GM21447 (cell line): ENCODE results near the gene MYF6.

Experiments
- ATAC-seq: cut with Tn5 transposase; IDR thresholded peaks from one replicate; pipeline ENCODE4 v1.9.1; 2021; ENCODE audit not compliant: unreplicated experiment

The MYF6 gene

DNA sequence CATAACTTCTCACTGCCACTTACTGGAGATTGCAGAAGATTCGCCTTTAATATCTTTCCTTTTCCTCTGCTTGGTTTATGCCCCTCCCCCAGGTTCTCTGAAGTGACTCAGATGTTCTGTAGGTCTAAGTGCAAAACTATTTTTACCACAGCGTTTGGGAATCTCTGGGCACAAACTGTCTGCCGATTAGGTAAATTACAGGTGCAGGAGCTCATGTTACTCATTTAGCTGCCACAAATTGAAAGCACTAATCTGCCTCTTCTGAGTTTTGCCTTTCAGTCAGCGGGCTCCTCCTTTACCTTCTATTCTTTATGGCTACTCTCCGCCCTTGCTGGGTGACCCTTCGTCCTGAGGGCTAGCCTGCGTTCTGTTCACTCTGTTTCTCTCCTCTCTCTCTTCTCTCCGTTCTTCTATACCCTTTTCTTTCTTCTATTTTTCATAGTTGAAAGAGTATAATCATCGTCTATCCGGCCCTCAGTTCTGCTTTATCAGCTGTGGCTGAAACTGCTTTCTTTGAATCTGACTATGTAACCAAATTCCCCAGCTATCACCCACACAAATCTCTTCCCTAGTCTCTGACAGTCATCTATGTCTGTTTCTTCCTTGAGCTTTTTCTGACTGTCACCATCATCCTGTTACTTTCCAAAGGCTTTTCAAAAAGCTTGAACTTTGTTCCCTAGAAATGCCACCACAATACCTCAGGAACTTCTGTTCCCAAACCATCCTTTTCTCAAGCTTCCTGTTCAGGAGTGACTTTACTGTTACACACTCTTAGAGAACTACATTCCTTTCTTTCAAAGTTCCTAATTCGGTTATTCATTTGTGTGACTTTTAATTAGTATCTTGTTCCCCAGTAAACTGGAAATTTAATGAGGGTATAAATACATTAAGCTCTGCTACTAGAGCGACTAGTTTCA is 4.3 kb upstream of the MYF6 start:
- ATAC-seq = peak; percentile 77

- ATAC-seq = no peak
Observed at GRCh38 chr12:80704420-80704819, 3.0 kb upstream of the MYF6 start.

DNA sequence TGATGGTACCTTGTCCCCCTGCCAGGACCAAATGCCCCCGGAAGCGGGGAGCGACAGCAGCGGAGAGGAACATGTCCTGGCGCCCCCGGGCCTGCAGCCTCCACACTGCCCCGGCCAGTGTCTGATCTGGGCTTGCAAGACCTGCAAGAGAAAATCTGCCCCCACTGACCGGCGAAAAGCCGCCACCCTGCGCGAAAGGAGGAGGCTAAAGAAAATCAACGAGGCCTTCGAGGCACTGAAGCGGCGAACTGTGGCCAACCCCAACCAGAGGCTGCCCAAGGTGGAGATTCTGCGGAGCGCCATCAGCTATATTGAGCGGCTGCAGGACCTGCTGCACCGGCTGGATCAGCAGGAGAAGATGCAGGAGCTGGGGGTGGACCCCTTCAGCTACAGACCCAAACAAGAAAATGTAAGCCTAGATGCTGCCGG is 410 bp downstream of the MYF6 start:
- ATAC-seq = no peak

- no peak for ATAC-seq
Observed at GRCh38 chr12:80708259-80708974, 983 bp downstream of the MYF6 start.

- ATAC-seq = no peak
Observed at GRCh38 chr12:80708975-80709328, 1.5 kb downstream of the MYF6 start.

DNA sequence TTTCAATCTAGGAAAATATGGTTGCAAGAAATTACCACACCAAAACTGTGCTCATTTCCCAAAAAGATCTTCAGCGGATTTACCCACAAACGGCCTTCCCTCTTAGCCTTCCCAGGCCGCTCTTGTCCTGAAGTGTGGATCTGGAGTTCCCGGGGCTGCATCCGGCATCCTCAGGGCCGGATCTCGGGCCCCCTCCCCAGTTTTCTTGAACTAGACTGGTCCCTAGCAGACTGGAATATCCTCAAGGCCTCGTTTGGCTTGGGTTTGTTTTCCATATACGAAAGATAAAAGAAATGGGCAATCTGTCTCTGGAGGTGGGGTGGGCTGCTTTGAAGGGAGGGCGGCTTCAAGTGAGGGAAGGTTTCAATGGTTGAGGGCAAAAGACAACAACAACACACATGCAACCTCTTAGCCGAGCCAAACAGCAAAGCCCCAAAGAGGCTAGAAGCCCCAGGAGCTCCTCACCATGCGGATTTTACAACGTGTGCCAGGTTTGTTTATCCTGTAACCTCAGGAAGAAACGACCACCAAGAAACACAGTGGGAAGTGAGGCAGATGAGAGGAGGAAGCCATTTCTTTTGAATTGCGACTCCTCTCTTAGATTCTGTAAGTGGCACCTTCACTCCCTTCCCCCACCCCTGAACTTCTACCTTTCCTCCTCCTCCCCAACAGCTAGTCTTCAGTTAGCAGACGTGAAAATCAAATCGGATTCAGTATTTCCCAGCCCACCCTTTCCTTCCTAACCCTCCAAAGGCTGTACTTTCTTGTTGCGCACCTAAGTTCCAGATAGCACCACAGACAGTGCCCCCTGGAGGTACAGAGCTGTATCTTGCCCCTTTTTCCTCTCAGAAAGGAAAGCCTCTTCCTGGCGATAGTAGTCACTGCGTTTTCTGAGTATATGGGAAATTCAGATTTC is 2.6 kb downstream of the MYF6 start:
- ATAC-seq = peak; percentile 60

GRCh38 chr12:80710727-80711449 is 3.5 kb downstream of the MYF6 start:
- peak; percentile 17 for ATAC-seq

DNA sequence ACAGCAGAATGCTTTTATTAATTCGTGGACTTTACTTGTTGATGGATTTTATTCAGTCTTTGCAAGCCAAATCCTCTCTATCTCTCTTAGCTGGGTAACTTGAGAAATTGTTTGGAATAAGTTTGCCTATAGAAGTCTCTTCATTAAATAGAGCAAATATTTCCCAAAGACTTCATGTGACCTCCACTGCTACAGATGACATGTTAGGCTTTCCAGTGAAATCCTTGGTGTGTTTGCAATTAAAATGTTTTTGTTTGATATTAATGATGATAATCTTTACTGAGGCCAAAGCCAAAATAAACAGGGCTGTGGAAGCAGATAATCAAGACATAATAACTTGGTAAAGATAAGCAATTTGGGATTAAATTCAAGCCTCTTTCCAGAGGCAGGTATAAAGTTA is 4.4 kb downstream of the MYF6 start:
- ATAC-seq = no peak

GRCh38 chr12:80712866-80713265 is 5.4 kb downstream of the MYF6 start:
- ATAC-seq = no peak

DNA sequence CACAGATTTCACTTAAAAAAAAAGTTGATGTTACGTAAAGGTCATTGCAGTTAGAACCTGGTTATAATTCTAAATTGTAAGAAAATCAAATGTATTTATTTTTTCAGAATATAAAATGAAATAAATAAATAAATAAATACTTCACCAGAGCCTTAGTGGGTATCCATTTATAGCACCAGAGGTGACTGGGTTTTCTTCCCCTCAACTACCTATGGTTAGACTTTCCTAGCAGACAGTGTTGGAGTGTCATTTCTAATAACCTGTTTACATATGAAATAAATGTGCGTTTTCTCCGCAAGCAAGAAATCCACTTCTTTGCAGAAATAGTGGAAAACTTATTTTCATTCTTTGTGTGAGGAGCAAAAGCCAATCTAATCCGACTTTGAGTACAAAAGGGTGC is 6.0 kb downstream of the MYF6 start:
- no peak for ATAC-seq

DNA sequence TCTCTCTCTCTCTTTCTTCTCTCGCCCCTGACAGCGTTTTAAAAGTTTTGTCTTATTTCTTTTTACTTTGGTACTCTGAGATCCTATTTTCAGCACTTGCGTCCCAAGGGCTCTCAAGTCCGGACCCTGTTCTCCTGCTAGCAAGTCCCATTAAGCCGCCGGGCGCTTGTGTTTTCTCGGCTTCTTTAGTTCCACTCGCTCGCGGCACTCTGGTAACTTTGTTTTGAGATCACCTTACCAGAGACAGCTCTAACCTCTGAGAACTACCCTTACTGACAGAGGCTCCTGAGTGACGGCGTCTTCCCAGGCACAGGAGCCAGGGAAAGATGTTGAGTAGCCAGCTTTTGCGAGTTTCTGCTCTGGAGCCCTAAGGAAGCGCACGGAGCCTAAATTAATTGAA is 6.6 kb downstream of the MYF6 start:
- ATAC-seq = no peak

DNA sequence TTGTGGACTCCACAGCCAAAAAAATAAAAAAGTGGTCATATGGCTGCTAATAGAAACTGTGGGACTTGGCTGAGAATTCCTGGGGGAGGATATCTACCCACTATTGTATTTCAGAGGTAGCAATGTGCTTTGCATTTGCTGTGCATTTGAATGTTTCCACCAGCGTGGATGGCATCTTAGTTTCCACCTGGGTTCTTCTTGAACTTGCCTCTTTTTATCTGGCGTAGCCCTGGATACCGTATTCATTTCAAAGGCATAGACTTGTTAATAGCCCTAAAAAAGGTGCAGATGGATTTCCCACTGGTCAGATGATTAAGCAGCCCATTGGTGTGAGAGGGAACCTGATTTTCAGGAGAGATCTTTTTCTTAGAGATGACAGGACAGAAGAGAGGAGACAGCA is 7.4 kb downstream of the MYF6 start:
- no peak for ATAC-seq

DNA sequence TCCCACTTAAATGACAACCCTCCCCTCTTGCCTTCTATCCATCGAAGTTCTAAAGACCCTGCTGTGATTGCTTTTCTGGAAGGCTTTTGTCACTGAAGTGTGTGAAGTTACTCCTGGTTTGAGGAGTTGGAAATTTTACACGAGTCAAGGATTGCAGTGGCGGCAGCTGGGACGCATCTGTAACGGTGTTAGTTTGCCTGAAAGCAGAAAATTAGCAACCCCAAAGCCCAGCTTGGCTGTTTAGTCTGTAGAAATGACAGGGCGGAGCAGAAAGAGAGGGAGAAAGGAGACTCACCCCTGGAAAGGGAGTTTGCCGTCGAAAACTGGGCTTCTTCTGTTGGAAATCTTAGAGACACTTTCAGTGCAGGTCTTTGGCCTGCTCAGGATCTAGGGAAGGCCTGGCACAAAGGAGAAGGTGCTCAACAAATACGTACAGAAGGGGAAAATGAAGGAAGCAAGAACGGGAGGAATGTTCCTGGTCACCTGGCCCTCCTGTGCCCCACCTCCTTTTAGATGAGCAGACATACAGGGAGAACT is 8.3 kb downstream of the MYF6 start:
- no peak for ATAC-seq

GRCh38 chr12:80716696-80717469 is 9.4 kb downstream of the MYF6 start, which contains the start of gene MYF5:
Gene MYF5, plus strand, starts transcription at chr12:80716912. Its CDS starts 152 bp downstream, at chr12:80717064.
- no peak for ATAC-seq

GRCh38 chr12:80717856-80718255 is 10.4 kb downstream of the MYF6 start:
- no peak for ATAC-seq

GRCh38 chr12:80720516-80720915 is 13.1 kb downstream of the MYF6 start:
- no peak for ATAC-seq

GRCh38 chr12:80721326-80721725 is 13.9 kb downstream of the MYF6 start:
- no peak for ATAC-seq

DNA sequence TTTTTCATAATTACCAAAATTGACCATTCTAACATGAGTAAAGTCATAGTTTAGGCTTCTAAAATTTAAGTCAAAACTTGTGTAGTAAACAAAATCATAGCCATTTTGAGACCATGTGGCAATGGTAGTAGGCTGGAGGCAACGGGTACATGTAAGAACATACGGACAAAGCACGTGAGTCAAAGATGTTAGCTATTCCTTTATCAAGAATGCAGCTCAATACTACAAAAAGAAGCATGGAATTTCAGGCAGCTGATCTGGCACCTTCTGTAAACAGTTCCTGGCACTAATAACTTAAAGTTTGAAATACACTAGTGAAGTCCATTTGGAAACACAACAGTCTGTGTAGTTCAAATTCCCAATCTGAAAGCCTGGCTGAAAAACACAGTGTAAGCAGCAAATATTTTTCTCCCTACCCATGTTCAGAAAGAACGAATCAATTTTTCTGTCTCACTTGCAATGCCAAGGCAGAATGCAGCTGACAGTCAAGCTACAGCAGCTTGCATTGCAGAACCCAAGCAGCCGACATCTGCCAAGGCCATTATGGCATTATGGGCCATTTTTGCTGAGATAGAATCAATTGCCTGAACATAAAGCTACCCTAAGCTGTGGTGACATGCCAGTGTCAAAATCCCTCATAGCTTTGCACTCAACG is 38.5 kb downstream of the MYF6 start:
- no peak for ATAC-seq

DNA sequence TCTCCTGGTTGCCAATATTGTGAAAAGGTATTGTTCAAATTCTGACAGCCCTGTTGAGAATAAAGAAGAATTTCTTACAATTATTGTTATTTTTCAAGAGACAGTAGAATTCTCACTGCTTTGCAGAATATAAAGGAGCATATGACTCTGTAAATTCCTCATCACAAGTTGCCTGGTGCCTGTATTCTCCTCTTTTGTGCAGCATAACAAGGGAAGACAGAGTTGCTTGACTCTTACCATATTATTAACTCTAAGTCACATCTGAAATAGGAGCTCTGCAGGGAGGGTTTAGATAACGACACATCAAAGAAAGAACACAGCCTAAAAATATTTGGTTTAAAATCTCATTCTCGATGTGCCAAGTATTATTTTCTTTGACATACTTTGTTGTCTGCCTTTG is 40.4 kb downstream of the MYF6 start:
- no peak for ATAC-seq
